Esophagus squamous epithelium (tissue), 4 donors: ENCODE results near the gene SMARCA2.

Experiments used
- CTCF ChIP-seq, 6 experiments: fragments of 450-650 bp in 4 of 6; fragments of 200-600 bp in 2 of 6; sonication (generic) in 2 of 6; IDR thresholded peaks; one replicate each; pipeline ENCODE4 v1.5.1; 2016 to 2019; ENCODE audit warnings: antibody characterized with exemption in 6 of 6, mild to moderate bottlenecking in 4 of 6, moderate library complexity in 4 of 6
- POLR2A ChIP-seq, 4 donors: fragments of 450-650 bp; IDR thresholded peaks; one replicate each; pipeline ENCODE4 v1.6.1; 2017; ENCODE audit warnings: antibody characterized with exemption in 4 of 4, mild to moderate bottlenecking in 4 of 4, moderate library complexity in 3 of 4

- TF ChIP-seq CTCF (IDR thresholded peaks at IDR 0.05) (no peak), POLR2A (IDR thresholded peaks at IDR 0.05) (no peak)
Measured at GRCh38 chr9:2159521-2160454, 144.6 kb downstream of the SMARCA2 start.
